Neural progenitor cell (in vitro differentiated cells): Measurements from ENCODE around the gene GSG1L.

Source experiments
- CTCF ChIP-seq: fragments of 200-600 bp; sonication (generic); IDR thresholded peaks from 2 replicates; pipeline ENCODE4 v1.5.1; 2017; ENCODE audit warnings: antibody characterized with exemption, mild to moderate bottlenecking
- EZH2phosphoT487 ChIP-seq: fragments of 200-600 bp; sonication (generic); IDR thresholded peaks from 2 replicates; pipeline ENCODE4 v1.6.1; 2017; ENCODE audit warnings: antibody characterized with exemption

DNA sequence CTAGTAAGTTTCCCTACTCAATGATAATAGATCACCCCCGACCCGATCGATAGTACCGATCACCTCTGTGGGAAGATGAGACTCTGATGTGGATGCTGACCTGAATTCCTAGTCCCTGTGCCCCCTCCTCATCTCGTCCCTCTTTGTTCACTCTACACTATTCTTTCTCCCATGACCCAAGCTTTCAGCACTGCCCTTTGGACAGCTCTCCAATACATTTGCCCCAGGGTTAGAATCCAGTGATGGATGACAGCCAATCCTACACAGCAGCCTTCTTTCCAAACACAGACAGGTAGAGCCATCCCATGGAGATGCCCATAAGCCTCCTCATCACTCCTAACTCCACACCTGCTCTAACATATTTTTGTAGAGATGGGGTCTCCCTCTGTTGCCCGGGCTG lies 141.1 kb downstream of the GSG1L start:
- no peak for TF ChIP-seq CTCF
- no peak for TF ChIP-seq EZH2phosphoT487
